ENCODE results near the gene SEMA3A. TPM values are rescaled to one million over a fixed set of nuclear protein-coding genes. Genes with fewer than 3 reads are reported as not detected.

SEMA3A gene
- total and polyA plus RNA-seq, 9 donors = 0.76 to 23.0 (median 2.2) TPM

DNA sequence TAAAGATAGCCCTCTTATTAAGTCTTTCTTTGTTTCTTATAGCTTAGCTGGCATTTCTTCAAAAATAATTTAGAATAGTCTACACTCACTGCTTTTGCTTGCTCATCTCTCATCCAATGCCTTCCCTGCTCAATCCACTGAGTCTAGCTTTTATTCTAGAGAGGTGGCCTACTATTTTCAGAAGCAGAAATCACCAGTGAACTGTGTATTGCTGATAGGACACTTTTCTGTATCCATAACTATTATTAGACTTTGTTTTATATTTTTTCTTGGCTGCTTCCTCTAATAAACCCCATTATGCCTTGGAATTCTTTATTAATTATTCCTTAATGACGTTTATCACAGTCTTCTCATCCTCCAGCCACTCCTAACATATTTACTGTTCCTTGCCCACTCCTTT, 206.8 kb downstream of the SEMA3A start:
- intact Hi-C loops (cut with DNase I) = no loop called here
- Histone ChIP-seq H3K4me1 (ENCODE audit: insufficient read depth) (no peaks in the 10 kb centered on the region), H3K4me3 (no peak overlapping the region), H3K27ac (no peak overlapping the region), H3K27me3 (no peaks in the 10 kb centered on the region), H3K36me3 (no peaks in the 10 kb centered on the region), H3K9me3 (no peaks in the 10 kb centered on the region)
- 30 to 53% (median 49%) methylated on average over 1 of the region's 1 CpG for WGBS, 3 donors
- DNase-seq = no peak
- TF ChIP-seq EP300 (IDR thresholded peaks at IDR 0.05) = no peak
- no peak for TF ChIP-seq POLR2A (IDR thresholded peaks at IDR 0.05)
- TF ChIP-seq, protein P1, sequence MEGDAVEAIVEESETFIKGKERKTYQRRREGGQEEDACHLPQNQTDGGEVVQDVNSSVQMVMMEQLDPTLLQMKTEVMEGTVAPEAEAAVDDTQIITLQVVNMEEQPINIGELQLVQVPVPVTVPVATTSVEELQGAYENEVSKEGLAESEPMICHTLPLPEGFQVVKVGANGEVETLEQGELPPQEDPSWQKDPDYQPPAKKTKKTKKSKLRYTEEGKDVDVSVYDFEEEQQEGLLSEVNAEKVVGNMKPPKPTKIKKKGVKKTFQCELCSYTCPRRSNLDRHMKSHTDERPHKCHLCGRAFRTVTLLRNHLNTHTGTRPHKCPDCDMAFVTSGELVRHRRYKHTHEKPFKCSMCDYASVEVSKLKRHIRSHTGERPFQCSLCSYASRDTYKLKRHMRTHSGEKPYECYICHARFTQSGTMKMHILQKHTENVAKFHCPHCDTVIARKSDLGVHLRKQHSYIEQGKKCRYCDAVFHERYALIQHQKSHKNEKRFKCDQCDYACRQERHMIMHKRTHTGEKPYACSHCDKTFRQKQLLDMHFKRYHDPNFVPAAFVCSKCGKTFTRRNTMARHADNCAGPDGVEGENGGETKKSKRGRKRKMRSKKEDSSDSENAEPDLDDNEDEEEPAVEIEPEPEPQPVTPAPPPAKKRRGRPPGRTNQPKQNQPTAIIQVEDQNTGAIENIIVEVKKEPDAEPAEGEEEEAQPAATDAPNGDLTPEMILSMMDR (IDR thresholded peaks at IDR 0.05) = no peak

DNA sequence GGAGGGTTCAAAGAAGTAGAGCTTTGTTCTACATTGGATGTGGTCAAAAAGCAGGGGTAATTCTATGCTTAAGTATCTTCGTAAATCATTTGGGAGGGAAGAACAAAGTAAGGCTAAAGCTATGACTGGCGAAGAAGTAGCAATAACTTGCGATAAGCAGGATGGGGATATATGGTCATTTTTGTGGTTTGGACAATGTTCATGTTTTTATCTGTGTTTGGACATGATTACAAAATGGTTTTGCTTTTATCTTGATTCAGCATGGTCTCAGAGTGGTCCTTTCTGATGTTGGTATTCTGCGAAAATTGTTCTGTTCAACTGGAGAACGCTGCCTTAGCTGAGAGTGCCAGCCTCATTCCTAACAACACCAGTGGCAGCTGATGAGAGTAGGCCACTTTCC, 208.8 kb downstream of the SEMA3A start:
- Histone ChIP-seq H3K27ac (no peak overlapping the region), H3K36me3 (no peaks in the 10 kb centered on the region), H3K4me3 (no peak overlapping the region), H3K4me1 (ENCODE audit: insufficient read depth) (no peaks in the 10 kb centered on the region), H3K9me3 (no peaks in the 10 kb centered on the region), H3K27me3 (no peaks in the 10 kb centered on the region)
- no peak for DNase-seq
- intact Hi-C loops (cut with DNase I) = no loop called here
- TF ChIP-seq EP300 (IDR thresholded peaks at IDR 0.05) (no peak), POLR2A (IDR thresholded peaks at IDR 0.05) (no peak)
- TF ChIP-seq, protein P1 (IDR thresholded peaks at IDR 0.05) = no peak
- 93 to 94% (median 93%) methylated on average over 5 of the region's 5 CpGs for WGBS, 3 donors

DNA sequence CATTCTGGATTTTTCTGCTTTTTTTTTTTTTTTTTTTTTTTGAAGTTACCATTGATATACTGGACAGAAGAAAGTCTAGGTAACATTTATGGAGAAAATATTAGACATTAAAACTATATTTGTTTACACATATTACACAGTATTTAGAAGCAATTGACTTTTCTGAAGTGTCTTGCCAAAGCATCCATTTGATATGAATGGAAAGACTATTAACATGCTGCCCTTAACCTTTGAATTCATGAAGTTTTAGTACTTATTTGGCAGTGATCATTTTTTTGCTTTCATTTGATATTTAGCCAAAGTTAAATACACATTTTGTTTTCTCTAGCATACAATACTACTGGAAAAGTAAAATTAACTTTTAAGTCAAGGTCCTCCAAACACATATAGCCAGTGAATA, 210.0 kb downstream of the SEMA3A start:
- intact Hi-C loops (cut with DNase I) = no loop called here
- H3K27me3 ChIP-seq = no peaks in the 10 kb centered on the region
- H3K4me1 ChIP-seq (ENCODE audit: insufficient read depth) = no peaks in the 10 kb centered on the region
- no peak for TF ChIP-seq EP300 (IDR thresholded peaks at IDR 0.05)
- no peak for TF ChIP-seq POLR2A (IDR thresholded peaks at IDR 0.05)
- TF ChIP-seq, protein P1 (IDR thresholded peaks at IDR 0.05) = no peak
- no peak overlapping the region for H3K4me3 ChIP-seq
- H3K27ac ChIP-seq = no peak overlapping the region
- no peaks in the 10 kb centered on the region for H3K9me3 ChIP-seq
- no peaks in the 10 kb centered on the region for H3K36me3 ChIP-seq
- no peak for DNase-seq

DNA sequence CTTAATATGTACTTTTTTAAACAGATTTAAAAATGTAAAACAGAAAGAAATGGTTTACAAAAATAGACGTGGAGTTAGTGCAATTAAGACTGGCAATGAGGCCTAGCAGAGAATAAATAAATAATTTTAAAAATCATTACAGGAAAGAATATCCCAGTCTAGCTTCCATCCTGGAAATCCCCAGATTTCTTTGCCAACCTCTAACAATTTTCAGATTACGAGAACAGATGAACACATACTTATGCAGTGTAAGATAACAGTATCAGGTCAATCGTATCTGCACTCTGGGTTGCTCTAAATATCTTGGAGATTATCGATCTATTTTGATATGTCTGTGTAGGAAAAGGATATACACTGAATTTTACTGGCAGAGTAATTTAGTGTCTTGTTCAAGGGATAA, 210.5 kb downstream of the SEMA3A start:
- Histone ChIP-seq H3K4me1 (ENCODE audit: insufficient read depth) (no peaks in the 10 kb centered on the region), H3K27ac (no peak overlapping the region), H3K9me3 (no peaks in the 10 kb centered on the region), H3K36me3 (no peaks in the 10 kb centered on the region), H3K4me3 (no peak overlapping the region), H3K27me3 (no peaks in the 10 kb centered on the region)
- 46 to 51% (median 50%) methylated on average over 4 of the region's 4 CpGs for WGBS, 3 donors
- intact Hi-C loops (cut with DNase I) = no loop called here
- DNase-seq = no peak
- TF ChIP-seq POLR2A (IDR thresholded peaks at IDR 0.05) = no peak

DNA sequence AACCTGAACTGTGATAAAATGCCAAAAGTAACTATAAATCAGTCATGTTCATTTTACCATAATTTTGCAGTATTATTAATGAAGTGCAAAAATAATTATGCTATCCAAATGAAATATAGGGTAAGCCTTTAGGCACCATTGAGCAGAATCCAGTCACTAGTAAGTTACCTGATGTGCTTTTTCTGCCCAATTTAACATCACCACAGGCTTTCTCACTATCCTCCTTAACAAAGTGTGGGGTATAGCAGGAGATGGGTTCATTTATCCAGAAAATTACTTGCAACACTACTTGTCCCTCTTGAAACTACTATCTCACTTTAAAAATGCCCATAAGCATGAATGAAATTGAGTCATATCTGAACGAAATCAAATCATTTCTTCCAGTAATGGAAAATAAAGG, 211.0 kb downstream of the SEMA3A start:
- Histone ChIP-seq H3K27me3 (no peaks in the 10 kb centered on the region), H3K4me3 (no peak overlapping the region), H3K27ac (no peak overlapping the region), H3K4me1 (ENCODE audit: insufficient read depth) (no peaks in the 10 kb centered on the region), H3K9me3 (no peaks in the 10 kb centered on the region), H3K36me3 (no peaks in the 10 kb centered on the region)
- DNase-seq = no peak
- TF ChIP-seq, protein P1 (IDR thresholded peaks at IDR 0.05) = no peak
- TF ChIP-seq POLR2A (IDR thresholded peaks at IDR 0.05) = no peak
- no peak for TF ChIP-seq EP300 (IDR thresholded peaks at IDR 0.05)
- intact Hi-C loops (cut with DNase I) = no loop called here
- 71 to 80% (median 80%) methylated on average over 1 of the region's 1 CpG for WGBS, 3 donors

Measured in ovary (tissue), 9 donors.